Stimulated activated CD8-positive, alpha-beta memory T cell treated with anti-CD3 and anti-CD28 coated beads, Interleukin-4, amount 100 ng/mL, for 4 hours (primary cell): ENCODE measurements around the gene MBLAC1.

Experiments used
- DNase-seq, 2 donors: peaks; one replicate each; pipeline ENCODE4 v3.0.0-alpha.2; 2020; ENCODE audit warnings: low read depth in 2 of 2, low spot score in 1 of 2

Gene MBLAC1

GRCh38 chr7:100170101-100170897, 43.5 kb downstream of the MBLAC1 start:
- no peak for DNase-seq

DNA sequence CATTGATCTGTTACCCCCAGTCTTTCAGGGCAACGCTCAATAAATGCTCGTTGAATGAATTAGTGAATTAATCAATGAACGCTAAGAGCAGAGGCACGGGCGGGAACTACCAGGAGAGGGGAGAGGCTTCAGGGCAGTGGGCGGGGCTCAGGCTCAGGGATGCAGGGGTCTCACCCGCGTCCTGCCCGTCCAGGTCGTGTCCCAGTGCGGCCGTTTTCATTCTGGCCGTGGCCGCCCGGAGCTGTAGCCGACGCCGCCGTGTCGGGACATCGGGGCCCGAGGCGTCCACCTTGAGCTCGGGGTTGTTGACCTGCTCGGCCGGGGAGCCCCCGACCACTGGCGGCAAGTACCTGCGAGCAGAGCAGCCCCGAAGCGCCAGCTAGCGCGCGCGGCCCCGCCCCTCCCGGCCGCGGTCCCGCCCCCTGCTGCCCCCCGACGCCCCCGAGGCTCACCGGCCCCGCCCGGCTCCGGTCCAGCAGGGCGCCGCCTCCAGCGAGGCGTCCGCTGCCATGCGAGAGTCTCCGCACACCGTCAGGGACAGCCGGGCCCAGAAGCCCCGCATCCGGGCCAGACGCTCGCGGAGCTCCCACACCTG, 44.4 kb downstream of the MBLAC1 start:
- DNase-seq = no peak

DNA sequence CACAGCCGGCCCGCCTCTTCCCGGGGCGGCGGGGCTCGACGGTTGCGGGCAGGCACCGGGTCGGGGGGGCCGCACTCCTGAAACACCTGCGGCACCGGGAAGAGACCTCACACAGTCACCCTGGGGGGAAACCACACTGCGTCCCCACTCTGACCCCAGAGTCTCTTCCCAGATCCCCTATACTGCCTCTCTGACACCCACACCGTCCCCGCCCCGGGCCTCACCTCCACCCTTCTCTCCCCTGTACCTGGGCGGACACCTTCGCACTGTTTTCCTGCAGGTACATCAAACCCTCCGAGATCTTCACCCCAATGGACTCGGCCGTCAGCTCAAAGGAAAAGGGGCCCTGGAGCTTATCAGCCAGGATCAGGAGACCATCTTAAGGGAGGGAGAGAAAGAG, 45.1 kb downstream of the MBLAC1 start:
- DNase-seq = no peak

GRCh38 chr7:100173806-100174495, 47.2 kb downstream of the MBLAC1 start:
- DNase-seq = no peak

DNA sequence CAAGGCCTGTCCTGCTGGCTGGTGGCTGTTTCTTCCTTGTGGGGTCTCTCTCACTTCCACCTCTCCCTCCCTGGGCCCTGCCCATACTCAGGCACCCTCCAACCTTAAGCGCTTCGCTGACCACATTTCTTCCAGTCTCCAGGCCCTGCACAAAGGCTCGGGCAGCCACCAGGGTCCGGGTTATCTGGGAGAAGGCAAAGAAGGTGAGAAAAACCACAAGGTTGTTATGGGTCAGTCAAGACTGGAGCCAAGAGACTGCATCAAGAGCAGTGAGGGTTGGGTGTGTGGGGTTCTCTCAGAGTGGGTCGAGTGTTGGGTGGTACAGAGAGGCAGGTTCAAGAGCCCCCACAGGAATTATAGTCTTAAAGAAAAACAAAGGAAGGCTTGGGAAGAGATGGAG, 47.8 kb downstream of the MBLAC1 start:
- no peak for DNase-seq

DNA sequence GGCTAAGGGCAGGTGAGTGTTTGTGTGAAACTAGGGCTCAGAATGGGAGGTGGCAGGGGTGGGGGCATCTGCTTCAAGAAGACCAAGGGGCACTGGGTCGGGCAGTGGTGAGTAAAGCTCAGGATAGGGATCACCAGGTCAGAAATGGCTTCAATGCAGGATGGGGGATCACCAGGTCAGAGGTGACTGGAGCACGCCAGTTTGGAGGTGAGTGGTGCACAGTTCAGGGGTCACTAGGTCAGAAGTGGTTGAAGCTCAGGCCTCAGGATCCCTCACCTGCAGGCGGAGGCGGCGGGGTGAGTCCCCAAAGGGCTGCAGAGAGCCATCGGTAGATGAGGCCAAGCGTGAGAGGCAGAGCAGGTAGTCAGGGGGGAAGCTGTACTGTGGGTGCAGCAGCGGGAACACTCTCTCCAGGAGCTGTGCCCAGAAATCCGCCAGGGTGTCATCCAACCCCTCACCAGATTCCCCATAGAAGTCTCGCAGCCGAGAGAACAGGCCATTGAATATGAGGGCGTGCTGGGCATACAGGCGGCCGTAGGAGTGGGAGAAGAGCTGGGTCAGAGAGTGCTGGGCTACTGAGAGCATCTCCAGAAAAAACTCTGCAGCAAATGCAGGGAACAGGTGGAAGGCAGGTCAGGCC, 48.6 kb downstream of the MBLAC1 start:
- no peak for DNase-seq

- DNase-seq = no peak
These were observed 49.6 kb downstream of the MBLAC1 start for GRCh38 chr7:100176096-100177044.

GRCh38 chr7:100177045-100178001, 50.6 kb downstream of the MBLAC1 start, which contains the start of the genes GPC2 and STAG3:
GPC2 (minus strand) TSS chr7:100177381; CDS start chr7:100177199, 182 bp downstream.
STAG3 (plus strand) TSS chr7:100177918; CDS start chr7:100180557, 2,639 bp downstream.
- DNase-seq = peak; percentile 94 to 96
